Measurements from ENCODE around the gene OPN3. TPM values are rescaled to one million over a fixed set of nuclear protein-coding genes. Genes with fewer than 3 reads are reported as not detected.

Gene OPN3
- polyA plus RNA-seq, 1 donor (not counting 4 experiments of a cell fraction or from before 2014, with no cell fraction given), result 48.4 TPM

- Histone ChIP-seq H3K9me3 (ENCODE audit: control insufficient read depth, low read depth, low read length) (no peaks in the 10 kb centered on the region), H3K9ac (ENCODE audit: control insufficient read depth, extremely low read depth, insufficient read depth, low read length) (no peak overlapping the region), H3K79me2 (ENCODE audit: control insufficient read depth, insufficient read depth, low read length) (no peaks in the 10 kb centered on the region), H3K9me1 (ENCODE audit: control insufficient read depth, extremely low read depth, insufficient read depth, low read length) (no peaks in the 10 kb centered on the region), H3K27me3 (ENCODE audit: control insufficient read depth, extremely low read depth, insufficient read depth, low read length) (no peaks in the 10 kb centered on the region), H3K4me2 (ENCODE audit: control insufficient read depth, extremely low read depth, insufficient read depth, low read depth, low read length) (no peak overlapping the region), H3K4me1 (ENCODE audit: control insufficient read depth, extremely low read depth, insufficient read depth, low read length) (no peaks in the 10 kb centered on the region), H3K36me3 (ENCODE audit: control insufficient read depth in 2 of 2, extremely low read depth in 1 of 2, insufficient read depth in 2 of 2, low read length in 2 of 2) (no peaks in the 10 kb centered on the region), H2AFZ (ENCODE audit: control insufficient read depth, low read length) (no peak overlapping the region), H3K4me3 (ENCODE audit: control insufficient read depth in 2 of 3, extremely low read depth in 1 of 3, insufficient read depth in 2 of 3, low read depth in 1 of 3, low read length in 3 of 3) (no peak overlapping the region), H4K20me1 (ENCODE audit: control insufficient read depth, extremely low read depth, insufficient read depth, low read length) (no peaks in the 10 kb centered on the region), H3K27ac (ENCODE audit: control insufficient read depth, insufficient read depth, low read length) (no peak overlapping the region)
- DNase-seq (ENCODE audit: low read depth, low spot score) (no peak), FAIRE-seq (no peak)
- TF ChIP-seq CTCF (optimal IDR thresholded peaks at IDR 0.05 in 1 of 3, IDR thresholded peaks at IDR 0.05 in 1 of 3, conservative IDR thresholded peaks at IDR 0.05 in 1 of 3; ENCODE audit: extremely low read depth in 1 of 3, insufficient read depth in 2 of 3, low read length in 3 of 3) (no peak), EZH2 (IDR thresholded peaks at IDR 0.05; ENCODE audit: low read length) (no peak)
- dilution Hi-C loops (cut with MboI; ENCODE audit: extremely low pct_ligation_motif_present, low sequenced_read_pairs), result no loop called here
These were observed 66.0 kb downstream of the OPN3 start for GRCh38 chr1:241574154-241574553.

DNA sequence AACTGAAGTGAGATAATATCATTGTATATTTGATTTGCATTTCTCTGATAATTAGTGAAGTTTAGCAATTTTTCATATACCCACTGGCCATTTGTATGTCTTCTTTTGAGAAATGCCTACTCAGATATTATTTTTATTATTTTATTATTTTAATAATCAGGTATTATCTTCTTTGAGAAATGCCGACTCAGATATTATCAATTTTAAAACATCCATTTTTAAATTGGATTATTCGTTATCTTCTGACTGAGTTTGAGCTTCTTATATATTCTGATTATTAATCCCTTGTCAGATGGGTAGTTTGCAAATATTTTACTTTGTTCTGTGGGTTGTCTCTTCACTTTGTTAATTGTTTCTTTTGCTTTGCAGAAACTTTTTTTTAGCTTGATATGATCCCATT lies 70.3 kb downstream of the OPN3 start:
- dilution Hi-C loops (cut with MboI; ENCODE audit: extremely low pct_ligation_motif_present, low sequenced_read_pairs), result no loop called here
- Histone ChIP-seq H3K79me2 (ENCODE audit: control insufficient read depth, insufficient read depth, low read length) (no peaks in the 10 kb centered on the region), H3K9ac (ENCODE audit: control insufficient read depth, extremely low read depth, insufficient read depth, low read length) (no peak overlapping the region), H3K4me3 (ENCODE audit: control insufficient read depth in 2 of 3, extremely low read depth in 1 of 3, insufficient read depth in 2 of 3, low read depth in 1 of 3, low read length in 3 of 3) (no peak overlapping the region), H2AFZ (ENCODE audit: control insufficient read depth, low read length) (no peak overlapping the region), H4K20me1 (ENCODE audit: control insufficient read depth, extremely low read depth, insufficient read depth, low read length) (no peaks in the 10 kb centered on the region), H3K9me3 (ENCODE audit: control insufficient read depth, low read depth, low read length) (no peaks in the 10 kb centered on the region), H3K9me1 (ENCODE audit: control insufficient read depth, extremely low read depth, insufficient read depth, low read length) (no peaks in the 10 kb centered on the region), H3K27ac (ENCODE audit: control insufficient read depth, insufficient read depth, low read length) (no peak overlapping the region), H3K4me1 (ENCODE audit: control insufficient read depth, extremely low read depth, insufficient read depth, low read length) (no peaks in the 10 kb centered on the region), H3K4me2 (ENCODE audit: control insufficient read depth, extremely low read depth, insufficient read depth, low read depth, low read length) (no peak overlapping the region), H3K36me3 (ENCODE audit: control insufficient read depth in 2 of 2, extremely low read depth in 1 of 2, insufficient read depth in 2 of 2, low read length in 2 of 2) (no peaks in the 10 kb centered on the region), H3K27me3 (ENCODE audit: control insufficient read depth, extremely low read depth, insufficient read depth, low read length) (no peaks in the 10 kb centered on the region)
- DNase-seq (ENCODE audit: low read depth, low spot score) (no peak), FAIRE-seq (no peak)
- TF ChIP-seq CTCF (optimal IDR thresholded peaks at IDR 0.05 in 1 of 3, IDR thresholded peaks at IDR 0.05 in 1 of 3, conservative IDR thresholded peaks at IDR 0.05 in 1 of 3; ENCODE audit: extremely low read depth in 1 of 3, insufficient read depth in 2 of 3, low read length in 3 of 3) (no peak), EZH2 (IDR thresholded peaks at IDR 0.05; ENCODE audit: low read length) (no peak)

All from keratinocyte (primary cell).